GM23338 (cell line): ENCODE measurements around the gene CTNNA2. TPM values are rescaled to one million over a fixed set of nuclear protein-coding genes. Genes with fewer than 3 reads are reported as not detected.

Experiments used
- ATAC-seq: fragments of 200-7000 bp; cut with Tn5 transposase; 3 replicates; pipeline ENCODE4 v1.9.1; 2020
- DNase-seq: peaks from one replicate; pipeline ENCODE4 v3.0.0-alpha.2; 2015; ENCODE audit warnings: low spot score
- H2AFZ ChIP-seq: fragments of 200-600 bp; sonication (generic); 2 replicates; pipeline ENCODE4 v1.8.0; 2016; ENCODE audit warnings: antibody characterized with exemption, mild to moderate bottlenecking, moderate library complexity
- H3F3A ChIP-seq: fragments of 200-600 bp; sonication (generic); replicated peaks from 2 replicates; pipeline ENCODE4 v1.8.0; 2017; ENCODE audit warnings: antibody characterized with exemption, mixed run types, low read depth
- H3K27ac ChIP-seq: fragments of 200-600 bp; sonication (generic); 2 replicates; pipeline ENCODE4 v1.6.1; 2016; ENCODE audit warnings: low read depth
- H3K27me3 ChIP-seq: fragments of 200-600 bp; sonication (generic); 2 replicates; pipeline ENCODE4 v1.8.0; 2016; ENCODE audit warnings: mild to moderate bottlenecking, mixed run types, moderate library complexity; ENCODE audit not compliant: insufficient read depth
- H3K36me3 ChIP-seq: fragments of 200-600 bp; sonication (generic); 2 replicates; pipeline ENCODE4 v1.8.0; 2016; ENCODE audit warnings: mild to moderate bottlenecking; ENCODE audit not compliant: insufficient read depth
- H3K4me1 ChIP-seq: fragments of 200-600 bp; sonication (generic); 2 replicates; pipeline ENCODE4 v1.8.0; 2016; ENCODE audit warnings: mild to moderate bottlenecking, moderate library complexity; ENCODE audit not compliant: insufficient read depth
- H3K4me2 ChIP-seq: fragments of 200-600 bp; sonication (generic); 2 replicates; pipeline ENCODE4 v1.7.1; 2017; ENCODE audit warnings: mixed run types
- H3K4me3 ChIP-seq: fragments of 200-600 bp; sonication (generic); 2 replicates; pipeline ENCODE4 v1.6.1; 2016; ENCODE audit warnings: mixed run types
- H3K79me2 ChIP-seq: fragments of 200-600 bp; sonication (generic); replicated peaks from 2 replicates; pipeline ENCODE4 v1.8.0; 2017; ENCODE audit warnings: mild to moderate bottlenecking; ENCODE audit not compliant: insufficient read depth
- H3K9me2 ChIP-seq: fragments of 200-600 bp; sonication (generic); 2 replicates; pipeline ENCODE4 v1.8.0; 2017; ENCODE audit not compliant: insufficient read depth
- H4K20me1 ChIP-seq: fragments of 200-600 bp; sonication (generic); replicated peaks from 2 replicates; pipeline ENCODE4 v1.8.0; 2017; ENCODE audit warnings: mild to moderate bottlenecking; ENCODE audit not compliant: insufficient read depth
- H3K27ac Mint-ChIP-seq: 2 replicates; pipeline ENCODE4 v1.8.0; 2020; ENCODE audit warnings: inconsistent platforms, mild to moderate bottlenecking, moderate library complexity, mixed read lengths
- H3K27me3 Mint-ChIP-seq: 3 replicates; pipeline ENCODE4 v1.8.0; 2022; ENCODE audit warnings: low read depth, mild to moderate bottlenecking, moderate library complexity, mixed read lengths, inconsistent platforms; ENCODE audit not compliant: insufficient read depth, poor library complexity
- H3K36me3 Mint-ChIP-seq: 3 replicates; pipeline ENCODE4 v1.8.0; 2021; ENCODE audit warnings: low read depth, mild to moderate bottlenecking, inconsistent platforms, moderate library complexity, mixed read lengths
- H3K4me1 Mint-ChIP-seq: 3 replicates; pipeline ENCODE4 v1.8.0; 2020; ENCODE audit warnings: mild to moderate bottlenecking, inconsistent platforms, mixed read lengths
- H3K4me3 Mint-ChIP-seq: 3 replicates; pipeline ENCODE4 v1.8.0; 2021; ENCODE audit warnings: moderate library complexity, mild to moderate bottlenecking, inconsistent platforms, mixed read lengths
- H3K9me3 Mint-ChIP-seq: 3 replicates; pipeline ENCODE4 v1.8.0; 2020; ENCODE audit warnings: moderate library complexity, mild to moderate bottlenecking, inconsistent platforms, mixed read lengths
- JUNB ChIP-seq: IDR thresholded peaks from one replicate; pipeline ENCODE4 v1.6.1; 2016; ENCODE audit warnings: antibody characterized with exemption; ENCODE audit not compliant: unreplicated experiment
- POLR2AphosphoS5 ChIP-seq: IDR thresholded peaks from 2 replicates; pipeline ENCODE4 v1.6.1; 2016; ENCODE audit warnings: antibody characterized with exemption, low read depth
- STAT1 ChIP-seq: IDR thresholded peaks from one replicate; pipeline ENCODE4 v1.6.1; 2016; ENCODE audit warnings: antibody characterized with exemption; ENCODE audit not compliant: unreplicated experiment
- ZNF114 ChIP-seq: fragments of 250-450 bp; sonication (Bioruptor Pico); IDR thresholded peaks from 2 replicates; pipeline ENCODE4 v1.5.0; 2020; ENCODE audit warnings: mild to moderate bottlenecking, moderate library complexity
- ZNF462 ChIP-seq: fragments of 250-450 bp; sonication (Bioruptor Pico); IDR thresholded peaks from 2 replicates; pipeline ENCODE4 v1.5.0; 2020; ENCODE audit warnings: mild to moderate bottlenecking, moderate library complexity
- polyA plus RNA-seq: library from polyadenylated mRNA; unstranded; fragments of >200 nt; fragmentation: Nextera tagmentation; extraction: Ambion mirVana; gene quantifications from 2 replicates; pipeline ENCODE4 v1.2.1, GENCODE V29; 2016
- total RNA-seq: library from RNA; depleted of rRNA; stranded (reverse); fragments of >200 nt; shearing (Covaris generic); gene quantifications from 2 replicates; pipeline ENCODE4 v1.2.3, GENCODE V29; 2014
- TF ChIP-seq, protein P1 (sequence below): IDR thresholded peaks from 2 replicates; pipeline ENCODE4 v1.6.1; 2016; ENCODE audit warnings: antibody characterized with exemption

Gene CTNNA2
- total and polyA plus RNA-seq, 2 experiments from 2014 or later = 6.4 to 15.6 TPM

DNA sequence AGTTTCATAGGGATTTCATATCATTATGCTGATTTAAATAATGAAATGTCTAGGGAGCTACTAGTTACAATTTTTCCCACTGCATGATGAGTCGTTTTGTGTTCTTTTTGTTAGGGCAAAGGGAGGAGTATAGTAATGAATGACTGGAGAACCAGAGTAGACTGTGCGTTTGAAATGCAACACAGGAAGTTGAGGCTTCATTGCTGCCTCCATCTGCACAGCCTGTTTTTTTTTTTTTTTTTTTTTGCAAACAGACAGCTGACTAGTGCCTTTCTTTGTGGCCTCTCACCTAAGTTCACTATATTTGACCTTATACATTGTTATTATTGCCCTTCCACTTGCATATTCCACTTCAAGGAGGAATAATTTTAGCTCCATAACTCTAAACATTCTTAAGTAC, 1078.4 kb downstream of the CTNNA2 start:
- H3K4me2 ChIP-seq = no peak overlapping the region
- Mint-ChIP-seq H3K27ac (no peak overlapping the region), H3K9me3 (0 out of 3 replicates have a peak, but pooled peaks cover 7% of the 10 kb centered on the region), H3K27me3 (no peaks in the 10 kb centered on the region), H3K4me3 (no peak overlapping the region), H3K36me3 (peaks cover 5% of the 10 kb centered on the region; the same call in 1 of the 3 replicates), H3K4me1 (no peaks in the 10 kb centered on the region)
- no peak for ATAC-seq
- TF ChIP-seq POLR2AphosphoS5 = no peak
- no peaks in the 10 kb centered on the region for H3K9me2 ChIP-seq
- no peak overlapping the region for H3K4me3 ChIP-seq
- DNase-seq = no peak
- H3K4me1 ChIP-seq = no peaks in the 10 kb centered on the region
- no peaks in the 10 kb centered on the region for H3K79me2 ChIP-seq
- no peaks in the 10 kb centered on the region for H3K36me3 ChIP-seq
- H2AFZ ChIP-seq = no peak overlapping the region
- no peak overlapping the region for H3K27ac ChIP-seq
- H3F3A ChIP-seq = no peaks in the 10 kb centered on the region
- no peaks in the 10 kb centered on the region for H4K20me1 ChIP-seq
- no peaks in the 10 kb centered on the region for H3K27me3 ChIP-seq

DNA sequence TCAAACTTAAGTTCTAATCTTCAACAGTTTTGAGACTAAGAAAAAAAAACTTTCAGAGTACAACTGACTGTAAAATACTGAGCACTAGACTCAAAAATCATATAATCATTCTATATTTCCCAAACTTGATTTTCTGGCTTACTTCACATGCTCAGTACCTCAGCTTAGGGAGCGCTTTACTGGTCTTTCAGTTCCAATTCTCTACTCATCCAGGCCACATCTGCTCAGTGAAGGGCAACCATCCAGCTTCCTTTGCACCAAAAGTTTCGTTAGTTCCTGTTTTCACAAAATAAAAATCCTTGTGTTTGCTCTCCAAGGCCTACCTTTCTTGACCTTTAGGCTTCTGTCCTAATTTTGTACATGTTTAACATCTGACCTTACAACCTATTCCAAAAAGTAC, 1079.3 kb downstream of the CTNNA2 start:
- ATAC-seq = no peak
- no peaks in the 10 kb centered on the region for H3K27me3 ChIP-seq
- no peak overlapping the region for H2AFZ ChIP-seq
- peaks cover 5% of the 10 kb centered on the region; the same call in 1 of the 3 replicates for H3K36me3 Mint-ChIP-seq
- H4K20me1 ChIP-seq = no peaks in the 10 kb centered on the region
- H3K4me3 Mint-ChIP-seq = no peak overlapping the region
- DNase-seq = no peak
- no peaks in the 10 kb centered on the region for H3K36me3 ChIP-seq
- H3K9me2 ChIP-seq = no peaks in the 10 kb centered on the region
- no peak overlapping the region for H3K4me3 ChIP-seq
- H3K27me3 Mint-ChIP-seq = no peaks in the 10 kb centered on the region
- TF ChIP-seq ZNF114 (CRISPR knock-in tag) (no peak), STAT1 (no peak), ZNF462 (CRISPR knock-in tag) (no peak), JUNB (no peak), POLR2AphosphoS5 (no peak)
- TF ChIP-seq, protein P1, sequence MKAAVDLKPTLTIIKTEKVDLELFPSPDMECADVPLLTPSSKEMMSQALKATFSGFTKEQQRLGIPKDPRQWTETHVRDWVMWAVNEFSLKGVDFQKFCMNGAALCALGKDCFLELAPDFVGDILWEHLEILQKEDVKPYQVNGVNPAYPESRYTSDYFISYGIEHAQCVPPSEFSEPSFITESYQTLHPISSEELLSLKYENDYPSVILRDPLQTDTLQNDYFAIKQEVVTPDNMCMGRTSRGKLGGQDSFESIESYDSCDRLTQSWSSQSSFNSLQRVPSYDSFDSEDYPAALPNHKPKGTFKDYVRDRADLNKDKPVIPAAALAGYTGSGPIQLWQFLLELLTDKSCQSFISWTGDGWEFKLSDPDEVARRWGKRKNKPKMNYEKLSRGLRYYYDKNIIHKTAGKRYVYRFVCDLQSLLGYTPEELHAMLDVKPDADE = no peak
- H3K4me1 ChIP-seq = no peaks in the 10 kb centered on the region
- no peaks in the 10 kb centered on the region for H3K79me2 ChIP-seq
- no peaks in the 10 kb centered on the region for H3K4me1 Mint-ChIP-seq
- H3F3A ChIP-seq = no peaks in the 10 kb centered on the region
- H3K27ac Mint-ChIP-seq = no peak overlapping the region
- H3K9me3 Mint-ChIP-seq = peaks cover 7% of the 10 kb centered on the region; the same call in 1 of the 3 replicates
- no peak overlapping the region for H3K4me2 ChIP-seq
- H3K27ac ChIP-seq = no peak overlapping the region; the same call in 1 of the 2 replicates
